ENCODE measurements around the gene DYNLL2. TPM values are rescaled to one million over a fixed set of nuclear protein-coding genes. Genes with fewer than 3 reads are reported as not detected.

DYNLL2 gene
- total RNA-seq, 1 donor: 9.8 TPM

DNA sequence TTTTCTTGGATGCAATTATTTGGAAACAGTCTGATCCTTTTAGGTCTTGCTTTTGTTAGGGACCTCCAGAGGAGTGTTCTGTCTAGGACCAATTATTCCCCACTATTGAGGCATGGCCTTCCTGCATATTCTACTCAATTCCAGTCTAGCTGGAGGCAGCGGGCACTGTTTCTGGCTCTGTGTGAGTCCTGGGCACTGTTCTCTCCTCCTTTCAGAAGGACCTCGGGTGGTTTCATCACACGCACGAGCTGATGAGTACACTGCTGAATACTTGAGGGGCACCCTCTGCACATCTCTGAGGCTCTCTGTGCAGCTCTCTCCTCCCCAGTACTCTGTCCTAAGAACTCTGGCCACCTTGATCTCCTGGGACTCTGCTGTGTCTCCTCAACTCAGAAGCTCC lies 30.7 kb downstream of the DYNLL2 start:
- Histone ChIP-seq H3K36me3 (ENCODE audit: insufficient read depth, low read length) (no peaks in the 10 kb centered on the region), H3K4me2 (ENCODE audit: insufficient read depth, low read length) (no peak overlapping the region), H3K4me1 (ENCODE audit: insufficient read depth, low read length) (no peaks in the 10 kb centered on the region), H4K20me1 (ENCODE audit: insufficient read depth, low read length) (no peaks in the 10 kb centered on the region), H3K27me3 (ENCODE audit: insufficient read depth, low read length) (peaks cover 4% of the 10 kb centered on the region), H3K27ac (ENCODE audit: low read depth, low read length) (no peak overlapping the region), H2AFZ (ENCODE audit: low read length) (no peak overlapping the region), H3K9me3 (ENCODE audit: low read depth, low read length) (no peaks in the 10 kb centered on the region), H3K4me3 (ENCODE audit: insufficient read depth, low read length) (no peak overlapping the region), H3K79me2 (ENCODE audit: insufficient read depth, low read length) (no peaks in the 10 kb centered on the region)
- no peak for DNase-seq (ENCODE audit: insufficient read length, low spot score, missing footprints)
- TF ChIP-seq, protein P1, sequence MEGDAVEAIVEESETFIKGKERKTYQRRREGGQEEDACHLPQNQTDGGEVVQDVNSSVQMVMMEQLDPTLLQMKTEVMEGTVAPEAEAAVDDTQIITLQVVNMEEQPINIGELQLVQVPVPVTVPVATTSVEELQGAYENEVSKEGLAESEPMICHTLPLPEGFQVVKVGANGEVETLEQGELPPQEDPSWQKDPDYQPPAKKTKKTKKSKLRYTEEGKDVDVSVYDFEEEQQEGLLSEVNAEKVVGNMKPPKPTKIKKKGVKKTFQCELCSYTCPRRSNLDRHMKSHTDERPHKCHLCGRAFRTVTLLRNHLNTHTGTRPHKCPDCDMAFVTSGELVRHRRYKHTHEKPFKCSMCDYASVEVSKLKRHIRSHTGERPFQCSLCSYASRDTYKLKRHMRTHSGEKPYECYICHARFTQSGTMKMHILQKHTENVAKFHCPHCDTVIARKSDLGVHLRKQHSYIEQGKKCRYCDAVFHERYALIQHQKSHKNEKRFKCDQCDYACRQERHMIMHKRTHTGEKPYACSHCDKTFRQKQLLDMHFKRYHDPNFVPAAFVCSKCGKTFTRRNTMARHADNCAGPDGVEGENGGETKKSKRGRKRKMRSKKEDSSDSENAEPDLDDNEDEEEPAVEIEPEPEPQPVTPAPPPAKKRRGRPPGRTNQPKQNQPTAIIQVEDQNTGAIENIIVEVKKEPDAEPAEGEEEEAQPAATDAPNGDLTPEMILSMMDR (IDR thresholded peaks at IDR 0.05; ENCODE audit: extremely low read depth, low read depth, low read length): no peak

GRCh38 chr17:58117382-58117781 lies 34.2 kb downstream of the DYNLL2 start:
- Histone ChIP-seq H3K79me2 (ENCODE audit: insufficient read depth, low read length) (no peaks in the 10 kb centered on the region), H3K4me3 (ENCODE audit: insufficient read depth, low read length) (no peak overlapping the region), H3K4me2 (ENCODE audit: insufficient read depth, low read length) (no peak overlapping the region), H3K4me1 (ENCODE audit: insufficient read depth, low read length) (no peaks in the 10 kb centered on the region), H4K20me1 (ENCODE audit: insufficient read depth, low read length) (no peaks in the 10 kb centered on the region), H3K36me3 (ENCODE audit: insufficient read depth, low read length) (no peaks in the 10 kb centered on the region), H3K9me3 (ENCODE audit: low read depth, low read length) (no peaks in the 10 kb centered on the region), H3K27me3 (ENCODE audit: insufficient read depth, low read length) (peaks cover 4% of the 10 kb centered on the region), H2AFZ (ENCODE audit: low read length) (no peak overlapping the region), H3K27ac (ENCODE audit: low read depth, low read length) (no peak overlapping the region)
- DNase-seq (ENCODE audit: insufficient read length, low spot score, missing footprints): no peak
- TF ChIP-seq, protein P1 (IDR thresholded peaks at IDR 0.05; ENCODE audit: extremely low read depth, low read depth, low read length): no peak

DNA sequence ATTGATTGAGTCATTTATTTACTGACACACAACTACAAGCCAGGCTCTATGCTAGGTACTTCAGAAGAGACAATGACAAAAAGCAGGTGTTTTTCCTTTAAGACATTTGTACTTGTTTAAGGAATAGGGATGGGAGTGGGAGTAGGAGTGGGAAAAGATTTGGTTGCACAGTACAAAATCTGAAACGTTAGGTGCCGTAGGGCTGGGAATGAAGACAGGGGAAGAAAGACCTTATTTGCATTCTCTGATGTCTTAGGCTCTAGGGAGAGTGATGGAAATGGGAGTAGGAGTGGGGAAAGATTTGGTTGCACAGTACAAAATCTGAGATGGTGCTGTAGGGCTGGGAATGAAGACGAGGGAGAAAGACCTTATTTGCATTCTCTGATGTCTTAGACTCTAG lies 36.3 kb downstream of the DYNLL2 start:
- Histone ChIP-seq H4K20me1 (ENCODE audit: insufficient read depth, low read length) (no peaks in the 10 kb centered on the region), H3K4me1 (ENCODE audit: insufficient read depth, low read length) (no peaks in the 10 kb centered on the region), H3K36me3 (ENCODE audit: insufficient read depth, low read length) (no peaks in the 10 kb centered on the region), H2AFZ (ENCODE audit: low read length) (no peak overlapping the region), H3K4me2 (ENCODE audit: insufficient read depth, low read length) (no peak overlapping the region), H3K27ac (ENCODE audit: low read depth, low read length) (no peak overlapping the region), H3K27me3 (ENCODE audit: insufficient read depth, low read length) (no peaks in the 10 kb centered on the region), H3K79me2 (ENCODE audit: insufficient read depth, low read length) (no peaks in the 10 kb centered on the region), H3K9me3 (ENCODE audit: low read depth, low read length) (no peaks in the 10 kb centered on the region), H3K4me3 (ENCODE audit: insufficient read depth, low read length) (no peak overlapping the region)
- no peak for DNase-seq (ENCODE audit: insufficient read length, low spot score, missing footprints)
- TF ChIP-seq, protein P1 (IDR thresholded peaks at IDR 0.05; ENCODE audit: extremely low read depth, low read depth, low read length): no peak

- H3K9me3 ChIP-seq (ENCODE audit: low read depth, low read length): no peaks in the 10 kb centered on the region
- TF ChIP-seq, protein P1 (IDR thresholded peaks at IDR 0.05; ENCODE audit: extremely low read depth, low read depth, low read length): no peak
- H3K27ac ChIP-seq (ENCODE audit: low read depth, low read length): no peak overlapping the region
- no peaks in the 10 kb centered on the region for H3K27me3 ChIP-seq (ENCODE audit: insufficient read depth, low read length)
- no peaks in the 10 kb centered on the region for H4K20me1 ChIP-seq (ENCODE audit: insufficient read depth, low read length)
- H3K4me3 ChIP-seq (ENCODE audit: insufficient read depth, low read length): no peak overlapping the region
- H3K36me3 ChIP-seq (ENCODE audit: insufficient read depth, low read length): no peaks in the 10 kb centered on the region
- no peak for DNase-seq (ENCODE audit: insufficient read length, low spot score, missing footprints)
- H3K4me1 ChIP-seq (ENCODE audit: insufficient read depth, low read length): no peaks in the 10 kb centered on the region
- no peaks in the 10 kb centered on the region for H3K79me2 ChIP-seq (ENCODE audit: insufficient read depth, low read length)
- no peak overlapping the region for H2AFZ ChIP-seq (ENCODE audit: low read length)
- no peak overlapping the region for H3K4me2 ChIP-seq (ENCODE audit: insufficient read depth, low read length)
These were observed 37.1 kb downstream of the DYNLL2 start for GRCh38 chr17:58120195-58120822.
